ENCODE results near the gene DLST.
A peak's percentile ranks its signal among the peaks of the same experiment; 100 is the strongest.

The DLST gene

DNA sequence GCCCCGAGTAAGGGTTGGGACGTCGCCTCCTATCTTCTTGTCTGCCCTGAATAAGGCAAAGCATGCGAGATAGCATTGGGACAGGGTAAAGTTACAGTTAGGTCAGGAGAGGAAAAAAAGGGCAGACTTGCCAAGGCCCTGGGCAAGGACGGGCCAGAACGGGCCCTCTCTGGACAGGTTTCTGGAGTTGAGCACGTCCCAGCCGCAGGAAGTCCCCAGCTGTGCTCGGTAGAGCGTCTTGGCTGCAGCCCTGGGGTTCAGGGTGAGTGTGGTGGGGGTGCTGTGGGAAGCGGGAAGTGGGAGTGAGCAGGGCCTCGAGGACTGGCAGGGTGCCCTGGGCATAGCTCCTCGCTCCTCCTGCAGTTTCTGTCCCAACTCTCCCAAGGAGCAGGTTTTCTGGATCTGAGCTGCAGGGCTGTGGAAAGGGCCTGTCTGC lies 35.9 kb downstream of the DLST start:
- DNase-seq (ENCODE audit: low read depth), result no peak
- TF ChIP-seq CTCF (IDR thresholded peaks at IDR 0.05; ENCODE audit: low read depth, low read length) (no peak), MAX (IDR thresholded peaks at IDR 0.05; ENCODE audit: low read depth, low read length) (no peak), MYC (IDR thresholded peaks at IDR 0.05; ENCODE audit: low read depth, low read length) (no peak), POLR2A (IDR thresholded peaks at IDR 0.05; ENCODE audit: extremely low read depth, insufficient read length) (no peak)
- H3K4me3 ChIP-seq (ENCODE audit: low read depth, low read length), result no peak overlapping the region

- DNase-seq (ENCODE audit: low read depth), result no peak
- no peak overlapping the region for H3K4me3 ChIP-seq (ENCODE audit: low read depth, low read length)
- TF ChIP-seq POLR2A (IDR thresholded peaks at IDR 0.05; ENCODE audit: extremely low read depth, insufficient read length) (no peak), MAX (IDR thresholded peaks at IDR 0.05; ENCODE audit: low read depth, low read length) (no peak), CTCF (IDR thresholded peaks at IDR 0.05; ENCODE audit: low read depth, low read length) (no peak), MYC (IDR thresholded peaks at IDR 0.05; ENCODE audit: low read depth, low read length) (no peak)
Measured at GRCh38 chr14:74918380-74918779, 36.7 kb downstream of the DLST start.

DNA sequence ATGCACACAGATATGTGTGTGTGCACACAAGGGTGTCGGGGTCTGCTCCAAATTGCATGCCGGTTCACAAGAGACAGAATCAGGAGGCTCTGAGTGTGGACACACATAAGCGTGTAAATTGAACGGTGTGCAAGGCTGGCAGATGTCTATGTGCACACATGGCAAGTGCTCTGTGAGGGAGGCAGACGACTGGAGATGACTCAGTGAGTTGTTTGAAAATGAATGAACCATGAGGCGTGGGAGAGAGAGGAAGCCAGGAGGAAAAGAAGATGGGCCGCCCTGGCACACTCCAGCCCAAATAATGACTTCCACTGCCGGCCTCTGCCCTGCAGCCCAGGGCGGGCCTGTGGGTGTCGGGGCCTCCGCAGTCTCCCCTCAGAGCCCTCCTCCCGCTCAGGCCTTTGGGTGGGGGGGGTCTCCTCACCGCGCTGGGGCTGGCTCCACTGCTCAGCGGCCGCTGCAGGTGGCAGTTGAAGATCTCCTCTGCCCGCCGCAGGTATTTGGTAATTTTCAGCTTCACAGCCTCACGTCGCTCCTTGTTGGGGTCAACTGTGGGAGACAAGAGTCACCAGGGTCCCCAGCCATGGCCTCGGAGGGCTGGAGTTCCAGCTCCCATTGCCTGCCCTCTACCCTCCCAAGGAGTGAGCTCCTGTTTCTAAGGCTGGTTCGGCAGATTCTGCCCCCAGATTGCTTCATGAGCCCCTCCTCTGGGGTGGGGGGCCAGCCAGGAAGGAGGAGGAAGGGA lies 37.9 kb downstream of the DLST start:
- no peak overlapping the region for H3K4me3 ChIP-seq (ENCODE audit: low read depth, low read length)
- TF ChIP-seq MAX (IDR thresholded peaks at IDR 0.05; ENCODE audit: low read depth, low read length), result peak; percentile 28; the same call in 1 of the 2 replicates
- TF ChIP-seq MYC (IDR thresholded peaks at IDR 0.05; ENCODE audit: low read depth, low read length), result 0 out of 2 replicates have a peak, but pooled peaks have one; percentile 32
- no peak for TF ChIP-seq POLR2A (IDR thresholded peaks at IDR 0.05; ENCODE audit: extremely low read depth, insufficient read length)
- TF ChIP-seq CTCF (IDR thresholded peaks at IDR 0.05; ENCODE audit: low read depth, low read length), result no peak
- DNase-seq (ENCODE audit: low read depth), result no peak

GRCh38 chr14:74920281-74920680 lies 38.6 kb downstream of the DLST start:
- no peak for DNase-seq (ENCODE audit: low read depth)
- TF ChIP-seq POLR2A (IDR thresholded peaks at IDR 0.05; ENCODE audit: extremely low read depth, insufficient read length), result no peak
- no peak for TF ChIP-seq CTCF (IDR thresholded peaks at IDR 0.05; ENCODE audit: low read depth, low read length)
- TF ChIP-seq MAX (IDR thresholded peaks at IDR 0.05; ENCODE audit: low read depth, low read length), result no peak
- H3K4me3 ChIP-seq (ENCODE audit: low read depth, low read length), result no peak overlapping the region

GRCh38 chr14:74921053-74921620 lies 39.4 kb downstream of the DLST start:
- TF ChIP-seq MAX (IDR thresholded peaks at IDR 0.05; ENCODE audit: low read depth, low read length) (no peak), CTCF (IDR thresholded peaks at IDR 0.05; ENCODE audit: low read depth, low read length) (no peak), POLR2A (IDR thresholded peaks at IDR 0.05; ENCODE audit: extremely low read depth, insufficient read length) (no peak), MYC (IDR thresholded peaks at IDR 0.05; ENCODE audit: low read depth, low read length) (no peak)
- no peak for DNase-seq (ENCODE audit: low read depth)

More at GRCh38 chr14:74921053-74921620, 39.4 kb downstream of the DLST start:
- no peak overlapping the region for H3K4me3 ChIP-seq (ENCODE audit: low read depth, low read length)

Measured in NB4 (cell line).